ENCODE results near the gene PARD3B. TPM values are rescaled to one million over a fixed set of nuclear protein-coding genes. Genes with fewer than 3 reads are reported as not detected.
A peak's percentile ranks its signal among the peaks of the same experiment; 100 is the strongest.

The PARD3B gene
- total RNA-seq, 1 donor from 2014 or later: 18.4 TPM

GRCh38 chr2:205636549-205637319 lies 1091.5 kb downstream of the PARD3B start:
- Mint-ChIP-seq H3K27me3 (ENCODE audit: low read depth) (no peaks in the 10 kb centered on the region), H3K4me1 (no peaks in the 10 kb centered on the region), H3K36me3 (ENCODE audit: low read depth) (no peaks in the 10 kb centered on the region), H3K27ac (ENCODE audit: unreplicated experiment) (no peak overlapping the region), H3K9me3 (peaks cover 12% of the 10 kb centered on the region), H3K4me3 (no peak overlapping the region)
- no peak for DNase-seq (ENCODE audit: low read depth, low spot score)
- TF ChIP-seq CTCF (conservative IDR thresholded peaks at IDR 0.05): no peak

- Mint-ChIP-seq H3K9me3 (peaks cover 12% of the 10 kb centered on the region), H3K4me3 (no peak overlapping the region), H3K27me3 (ENCODE audit: low read depth) (no peaks in the 10 kb centered on the region), H3K4me1 (peaks cover 5% of the 10 kb centered on the region), H3K27ac (ENCODE audit: unreplicated experiment) (peak overlapping the region; percentile 37), H3K36me3 (ENCODE audit: low read depth) (no peaks in the 10 kb centered on the region)
- TF ChIP-seq CTCF (conservative IDR thresholded peaks at IDR 0.05): no peak
- DNase-seq (ENCODE audit: low read depth, low spot score): no peak
These were observed 1092.0 kb downstream of the PARD3B start for GRCh38 chr2:205637320-205637602.

GRCh38 chr2:205637779-205638503 lies 1092.7 kb downstream of the PARD3B start:
- Mint-ChIP-seq H3K27me3 (ENCODE audit: low read depth) (no peaks in the 10 kb centered on the region), H3K4me1 (peaks cover 11% of the 10 kb centered on the region), H3K36me3 (ENCODE audit: low read depth) (no peaks in the 10 kb centered on the region), H3K27ac (ENCODE audit: unreplicated experiment) (peak overlapping the region; percentile 37), H3K4me3 (no peak overlapping the region), H3K9me3 (peaks cover 9% of the 10 kb centered on the region)
- no peak for TF ChIP-seq CTCF (conservative IDR thresholded peaks at IDR 0.05)
- DNase-seq (ENCODE audit: low read depth, low spot score): no peak

GRCh38 chr2:205640716-205641115 lies 1095.4 kb downstream of the PARD3B start:
- no peak for DNase-seq (ENCODE audit: low read depth, low spot score)
- H3K36me3 Mint-ChIP-seq (ENCODE audit: low read depth): no peaks in the 10 kb centered on the region
- no peak overlapping the region for H3K27ac Mint-ChIP-seq (ENCODE audit: unreplicated experiment)
- H3K27me3 Mint-ChIP-seq (ENCODE audit: low read depth): no peaks in the 10 kb centered on the region
- H3K9me3 Mint-ChIP-seq: peaks cover 3% of the 10 kb centered on the region
- no peak overlapping the region for H3K4me3 Mint-ChIP-seq
- TF ChIP-seq CTCF (conservative IDR thresholded peaks at IDR 0.05): no peak
- H3K4me1 Mint-ChIP-seq: peaks cover 26% of the 10 kb centered on the region

- no peak for DNase-seq (ENCODE audit: low read depth, low spot score)
- peaks cover 26% of the 10 kb centered on the region for H3K4me1 Mint-ChIP-seq
- H3K4me3 Mint-ChIP-seq: no peak overlapping the region
- no peaks in the 10 kb centered on the region for H3K27me3 Mint-ChIP-seq (ENCODE audit: low read depth)
- H3K36me3 Mint-ChIP-seq (ENCODE audit: low read depth): no peaks in the 10 kb centered on the region
- no peak for TF ChIP-seq CTCF (conservative IDR thresholded peaks at IDR 0.05)
- H3K9me3 Mint-ChIP-seq: peaks cover 3% of the 10 kb centered on the region
- H3K27ac Mint-ChIP-seq (ENCODE audit: unreplicated experiment): peak overlapping the region; percentile 87
These were observed 1097.5 kb downstream of the PARD3B start for GRCh38 chr2:205642599-205643356.

Measured in neural crest cell (in vitro differentiated cells).